Rectal smooth muscle tissue (tissue), 1 donor: ENCODE data around the gene DNAJA2.
"Not testable (repeated sequence)": the region's sequence is repeated elsewhere in the genome, so short reads cannot be mapped to it uniquely, and the experiment has no call there.

ENCODE experiments used
- H3K27ac ChIP-seq: one replicate; pipeline ENCODE4 v1.7.0; 2013; ENCODE audit warnings: low read depth, low read length, inconsistent platforms
- H3K27me3 ChIP-seq: one replicate; pipeline ENCODE4 v1.7.0; 2013; ENCODE audit warnings: low read length; ENCODE audit not compliant: control insufficient read depth, insufficient read depth
- H3K36me3 ChIP-seq: one replicate; pipeline ENCODE4 v1.7.0; 2013; ENCODE audit warnings: low read length; ENCODE audit not compliant: control insufficient read depth, insufficient read depth
- H3K4me1 ChIP-seq: one replicate; pipeline ENCODE4 v1.7.0; 2013; ENCODE audit warnings: low read length; ENCODE audit not compliant: control insufficient read depth, insufficient read depth
- H3K4me3 ChIP-seq: one replicate; pipeline ENCODE4 v1.7.0; 2013; ENCODE audit warnings: low read length
- H3K9ac ChIP-seq: one replicate; pipeline ENCODE4 v1.7.0; 2013; ENCODE audit warnings: low read length

Gene DNAJA2

DNA sequence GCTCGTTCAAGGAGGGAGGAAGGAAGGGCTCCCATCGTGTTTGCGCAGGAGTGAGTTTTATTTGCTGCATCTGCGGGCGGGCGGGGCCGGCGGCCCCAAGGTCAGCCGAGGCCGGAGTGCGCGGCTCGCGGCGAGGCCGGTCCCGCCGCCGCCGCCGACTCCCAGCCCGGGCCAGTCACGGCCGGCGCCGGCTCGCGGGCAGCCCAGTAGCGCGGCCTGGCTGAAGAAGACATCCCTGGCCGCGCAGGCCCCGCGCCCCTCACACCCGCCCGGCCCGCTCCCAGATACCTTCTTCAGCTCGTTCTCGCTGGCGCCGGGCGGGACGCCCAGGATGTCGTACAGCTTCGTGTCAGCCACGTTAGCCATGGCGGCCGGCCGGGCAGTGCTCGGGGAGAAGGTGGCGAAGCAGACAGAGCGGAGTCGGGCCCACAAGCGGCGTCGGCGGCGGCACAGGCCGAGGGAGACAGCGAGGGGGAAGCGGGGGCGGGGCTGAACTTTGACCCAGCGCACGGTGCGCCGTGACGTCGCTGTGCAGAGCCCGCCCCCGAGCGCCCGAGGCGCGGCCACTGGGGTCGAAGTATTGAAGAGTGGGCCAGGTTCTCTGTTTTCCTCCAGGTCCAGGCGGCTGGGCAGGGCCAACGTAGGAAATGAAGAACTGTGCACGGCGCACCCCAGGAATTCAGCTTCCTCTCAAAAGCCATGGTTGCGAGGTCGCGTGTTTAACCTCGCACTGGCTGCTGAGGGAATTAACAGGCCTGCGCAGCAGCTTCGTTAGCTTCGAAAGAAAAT lies at the start of gene DNAJA2:
TSS of gene DNAJA2 (minus strand) at position 468 of the 789 bp plus-strand sequence. CDS start at position 366, 102 bp downstream.
- H3K27ac ChIP-seq, result peak within 1 kb of the TSS; percentile 98
- no peaks in the 10 kb centered on the region for H3K27me3 ChIP-seq
- H3K4me3 ChIP-seq, result peak within 1 kb of the TSS; percentile 88
- H3K36me3 ChIP-seq, result peaks cover 7% of the 10 kb centered on the region
- peak within 1 kb of the TSS; percentile 76 for H3K9ac ChIP-seq
- peaks cover 13% of the 10 kb centered on the region for H3K4me1 ChIP-seq

DNA sequence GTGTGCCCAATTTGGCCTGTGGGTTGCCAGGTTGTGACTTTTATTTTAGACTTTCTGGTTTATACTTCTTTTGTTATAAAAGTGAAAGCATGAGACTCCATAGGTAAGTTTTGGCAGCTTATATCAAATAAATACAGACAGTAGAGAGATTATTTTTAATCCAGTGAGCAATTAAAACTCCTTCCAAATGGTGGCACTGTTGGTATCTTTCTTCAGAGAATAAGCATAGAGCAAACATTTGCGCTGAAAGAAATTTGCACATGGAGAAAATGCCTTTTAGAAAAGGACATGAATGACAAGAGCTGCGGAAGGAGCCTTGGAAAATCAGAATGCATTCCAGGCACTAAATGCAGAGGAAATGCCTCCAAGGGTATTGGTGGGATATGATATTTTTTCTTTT lies 46.1 kb upstream of the DNAJA2 start:
- Histone ChIP-seq H3K36me3 (no peaks in the 10 kb centered on the region), H3K4me1 (no peaks in the 10 kb centered on the region), H3K27me3 (no peaks in the 10 kb centered on the region), H3K27ac (no peak overlapping the region), H3K4me3 (no peak overlapping the region), H3K9ac (no peak overlapping the region)

DNA sequence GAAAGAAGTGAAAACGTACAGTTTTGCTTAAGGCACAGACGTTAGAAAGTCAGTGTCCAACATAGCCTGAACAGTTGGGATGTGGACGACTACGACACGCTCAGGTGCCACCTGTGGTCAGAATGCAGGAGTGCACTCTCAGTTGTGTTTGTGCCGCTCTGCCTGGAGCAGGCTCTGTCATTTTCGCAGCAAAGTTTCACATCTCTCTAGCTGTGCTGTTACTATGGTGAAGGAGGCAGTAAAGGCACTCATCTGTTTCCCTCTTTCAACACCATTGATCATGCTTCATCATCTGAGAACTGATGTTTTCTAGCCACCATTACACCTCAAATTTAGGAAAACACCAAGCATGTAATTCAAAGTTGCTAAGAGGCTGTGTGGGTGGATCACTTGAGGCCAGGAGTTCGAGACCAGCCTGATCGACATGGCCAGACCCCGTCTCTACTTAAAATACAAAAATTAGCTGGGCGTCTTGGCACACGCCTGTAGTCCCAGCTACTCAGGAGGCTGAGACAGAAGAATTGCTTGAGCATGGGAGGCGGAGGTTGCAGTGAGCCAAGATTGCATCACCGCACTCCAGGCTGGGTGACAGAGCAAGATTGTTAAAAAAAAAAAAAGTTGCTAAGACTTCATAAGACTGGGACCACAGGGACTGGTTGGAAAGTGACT lies 44.9 kb upstream of the DNAJA2 start:
- no peaks in the 10 kb centered on the region for H3K36me3 ChIP-seq
- H3K27me3 ChIP-seq, result no peaks in the 10 kb centered on the region
- H3K9ac ChIP-seq, result no peak overlapping the region
- no peak overlapping the region for H3K4me3 ChIP-seq
- no peak overlapping the region for H3K27ac ChIP-seq
- no peaks in the 10 kb centered on the region for H3K4me1 ChIP-seq

DNA sequence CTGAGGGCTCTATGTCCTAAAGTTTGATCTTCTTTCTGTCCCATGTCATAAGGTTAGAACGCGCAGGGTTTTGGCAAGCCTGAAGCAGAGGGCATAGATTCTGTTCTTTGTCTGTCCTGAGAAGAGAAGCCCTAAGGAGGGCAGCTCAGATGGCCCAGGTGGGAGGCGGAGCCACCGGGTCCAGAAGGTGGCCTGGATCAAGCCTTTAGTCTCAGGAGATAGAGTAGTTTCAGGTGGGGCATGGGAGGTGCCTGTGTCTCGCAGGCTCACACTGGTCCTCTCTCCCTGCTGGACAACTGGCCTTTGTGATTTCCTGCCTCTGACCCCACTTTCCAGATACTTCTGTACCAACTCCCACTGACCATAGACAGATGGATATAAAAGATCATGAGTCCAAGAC lies 44.2 kb upstream of the DNAJA2 start:
- H3K36me3 ChIP-seq, result no peaks in the 10 kb centered on the region
- H3K4me3 ChIP-seq, result no peak overlapping the region
- no peak overlapping the region for H3K27ac ChIP-seq
- H3K27me3 ChIP-seq, result no peaks in the 10 kb centered on the region
- no peaks in the 10 kb centered on the region for H3K4me1 ChIP-seq
- H3K9ac ChIP-seq, result no peak overlapping the region

DNA sequence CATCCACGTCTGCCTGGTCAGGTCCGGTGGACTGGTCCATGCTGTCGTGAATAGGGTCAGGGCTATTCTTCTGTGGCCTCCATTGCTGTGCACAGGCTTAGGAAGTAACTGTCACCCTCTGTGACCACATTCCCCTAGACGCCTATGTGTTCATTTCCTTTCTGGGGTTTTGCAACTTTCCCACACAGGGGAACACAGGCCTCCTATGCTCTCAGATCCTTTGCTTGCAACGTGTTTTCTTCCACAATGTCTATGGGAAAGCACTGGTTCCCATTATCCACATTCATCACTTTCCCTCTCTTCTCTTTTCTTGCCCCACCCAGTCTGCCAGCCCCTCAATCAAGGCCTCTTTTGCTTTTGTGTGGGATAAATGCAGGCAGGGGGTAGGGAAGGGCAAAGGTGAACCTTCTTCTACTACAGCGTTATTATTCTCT lies 43.2 kb upstream of the DNAJA2 start:
- no peak overlapping the region for H3K4me3 ChIP-seq
- no peaks in the 10 kb centered on the region for H3K36me3 ChIP-seq
- no peaks in the 10 kb centered on the region for H3K4me1 ChIP-seq
- H3K27me3 ChIP-seq, result no peaks in the 10 kb centered on the region
- H3K27ac ChIP-seq, result no peak overlapping the region
- no peak overlapping the region for H3K9ac ChIP-seq

DNA sequence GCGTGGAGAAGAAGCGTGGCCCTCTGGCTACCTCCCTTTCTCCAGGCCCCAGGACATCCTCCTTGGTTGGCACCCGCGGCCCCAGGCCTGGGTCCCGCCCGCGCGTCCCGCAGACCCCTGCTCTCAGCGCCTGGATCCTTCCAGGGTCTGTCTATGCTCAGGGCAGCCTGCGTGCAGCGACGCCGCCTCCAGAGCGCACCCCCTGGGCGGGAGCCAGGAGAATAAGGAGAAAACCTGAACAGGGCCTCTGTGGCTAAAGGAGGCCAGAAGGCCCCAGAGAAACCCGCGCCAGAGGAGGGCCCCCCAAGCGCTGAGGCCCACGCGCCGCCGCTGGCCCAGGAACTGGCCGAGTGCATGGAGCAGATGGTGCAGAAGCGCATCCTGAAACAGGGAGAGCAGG lies 40.4 kb upstream of the DNAJA2 start:
- no peak overlapping the region for H3K9ac ChIP-seq
- no peaks in the 10 kb centered on the region for H3K4me1 ChIP-seq
- no peaks in the 10 kb centered on the region for H3K27me3 ChIP-seq
- H3K4me3 ChIP-seq, result no peak overlapping the region
- H3K27ac ChIP-seq, result no peak overlapping the region
- no peaks in the 10 kb centered on the region for H3K36me3 ChIP-seq

DNA sequence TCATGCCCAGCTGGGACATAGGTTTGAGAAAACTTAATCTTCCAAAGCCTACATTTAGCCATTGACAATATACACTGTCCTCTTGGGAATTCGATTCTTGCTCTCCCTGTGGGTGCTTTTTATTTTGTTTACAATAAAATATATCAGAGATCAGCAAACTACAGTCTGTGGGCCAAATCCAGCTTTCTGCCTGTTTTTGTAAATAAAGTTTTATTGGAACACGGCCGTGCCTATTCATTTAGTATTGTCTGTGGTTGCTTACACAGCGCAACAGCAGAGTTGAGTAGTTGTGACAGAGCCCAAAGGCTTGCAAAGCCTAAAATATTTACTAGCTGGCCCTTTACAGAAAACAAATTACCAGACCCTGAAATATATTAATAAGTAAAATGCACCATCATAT lies 39.7 kb upstream of the DNAJA2 start:
- no peak overlapping the region for H3K4me3 ChIP-seq
- no peaks in the 10 kb centered on the region for H3K4me1 ChIP-seq
- no peaks in the 10 kb centered on the region for H3K27me3 ChIP-seq
- H3K9ac ChIP-seq, result no peak overlapping the region
- H3K27ac ChIP-seq, result no peak overlapping the region
- H3K36me3 ChIP-seq, result no peaks in the 10 kb centered on the region

DNA sequence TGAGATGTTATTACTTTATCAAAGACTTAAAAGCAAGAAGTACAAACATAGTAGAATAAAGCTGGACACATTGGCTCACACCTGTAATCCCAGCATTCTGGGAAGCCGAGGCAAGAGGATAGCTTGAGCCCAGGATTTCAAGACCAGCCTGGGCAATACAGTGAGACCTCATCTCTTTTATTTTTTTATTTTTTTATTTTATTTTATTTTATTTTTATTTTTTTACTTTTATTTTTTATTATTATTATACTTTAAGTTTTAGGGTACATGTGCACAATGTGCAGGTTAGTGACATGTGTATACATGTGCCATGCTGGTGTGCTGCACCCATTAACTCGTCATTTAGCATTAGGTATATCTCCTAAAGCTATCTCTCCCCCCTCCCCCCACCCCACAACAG lies 37.3 kb upstream of the DNAJA2 start:
- H3K4me3 ChIP-seq, H3K9ac ChIP-seq, H3K36me3 ChIP-seq, H3K27ac ChIP-seq, H3K27me3 ChIP-seq, H3K4me1 ChIP-seq: not testable (repeated sequence)

DNA sequence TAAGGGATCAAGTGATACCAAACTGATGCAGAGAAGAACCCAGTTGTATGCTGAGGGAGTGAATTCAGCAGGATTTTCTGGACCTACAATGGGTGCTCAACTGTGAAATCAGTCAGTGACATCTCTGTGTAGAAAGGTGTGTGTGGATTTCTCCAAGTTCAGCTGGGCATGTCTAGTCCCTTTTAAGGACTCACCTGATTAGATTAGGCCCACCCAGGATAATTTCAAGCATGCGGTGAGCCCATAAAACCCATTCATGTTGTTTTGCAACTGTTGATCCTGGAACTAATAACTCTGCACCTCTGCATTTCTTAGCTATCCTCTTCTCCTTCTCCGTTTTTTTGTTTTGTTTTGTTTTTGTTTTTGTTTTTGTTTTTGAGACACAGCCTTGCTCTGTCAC lies 35.1 kb upstream of the DNAJA2 start:
- H3K4me3 ChIP-seq, result no peak overlapping the region
- H3K4me1 ChIP-seq, result no peaks in the 10 kb centered on the region
- H3K27me3 ChIP-seq, result no peaks in the 10 kb centered on the region
- no peaks in the 10 kb centered on the region for H3K36me3 ChIP-seq
- no peak overlapping the region for H3K9ac ChIP-seq
- H3K27ac ChIP-seq, result no peak overlapping the region

DNA sequence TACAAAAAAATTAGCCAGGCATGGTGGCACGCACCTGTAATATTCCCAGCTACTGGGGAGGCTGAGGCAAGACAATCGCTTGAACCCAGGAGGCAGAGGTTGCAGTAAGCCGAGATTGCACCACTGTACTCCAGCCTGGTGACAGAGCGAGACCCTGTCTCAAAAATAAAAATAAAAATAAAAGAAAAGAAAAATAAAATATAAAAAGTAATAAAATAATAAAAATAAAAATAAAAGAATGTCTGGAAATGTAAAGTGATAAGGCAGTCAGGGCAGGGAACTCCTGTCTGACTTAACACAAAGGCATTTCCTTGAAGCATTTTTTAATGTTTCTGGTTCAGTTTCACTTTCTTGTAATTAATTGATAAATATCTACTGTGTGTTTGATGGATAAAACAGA lies 34.7 kb upstream of the DNAJA2 start:
- no peaks in the 10 kb centered on the region for H3K36me3 ChIP-seq
- H3K4me1 ChIP-seq, result no peaks in the 10 kb centered on the region
- no peak overlapping the region for H3K9ac ChIP-seq
- no peak overlapping the region for H3K27ac ChIP-seq
- no peak overlapping the region for H3K4me3 ChIP-seq
- H3K27me3 ChIP-seq, result no peaks in the 10 kb centered on the region

DNA sequence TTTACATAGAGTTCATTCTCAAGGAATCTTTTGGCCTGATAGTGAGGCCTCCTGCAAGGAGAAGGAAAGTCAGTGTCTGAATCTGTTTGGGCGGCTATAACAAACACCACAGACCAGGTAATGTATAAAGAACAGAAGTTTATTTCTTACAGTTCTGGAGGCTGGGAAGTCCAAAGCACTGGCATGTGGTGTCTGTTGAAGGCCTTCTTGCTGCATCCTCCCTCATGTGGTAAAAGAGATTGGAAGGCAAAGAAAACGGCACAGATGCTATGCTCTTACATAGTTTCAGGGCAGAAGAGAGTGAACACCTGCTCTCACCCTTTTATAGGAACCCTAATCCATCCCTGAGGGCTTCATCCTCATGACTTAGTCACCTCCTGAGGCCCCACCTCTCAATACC lies 31.2 kb upstream of the DNAJA2 start:
- no peak overlapping the region for H3K27ac ChIP-seq
- no peaks in the 10 kb centered on the region for H3K4me1 ChIP-seq
- no peaks in the 10 kb centered on the region for H3K27me3 ChIP-seq

DNA sequence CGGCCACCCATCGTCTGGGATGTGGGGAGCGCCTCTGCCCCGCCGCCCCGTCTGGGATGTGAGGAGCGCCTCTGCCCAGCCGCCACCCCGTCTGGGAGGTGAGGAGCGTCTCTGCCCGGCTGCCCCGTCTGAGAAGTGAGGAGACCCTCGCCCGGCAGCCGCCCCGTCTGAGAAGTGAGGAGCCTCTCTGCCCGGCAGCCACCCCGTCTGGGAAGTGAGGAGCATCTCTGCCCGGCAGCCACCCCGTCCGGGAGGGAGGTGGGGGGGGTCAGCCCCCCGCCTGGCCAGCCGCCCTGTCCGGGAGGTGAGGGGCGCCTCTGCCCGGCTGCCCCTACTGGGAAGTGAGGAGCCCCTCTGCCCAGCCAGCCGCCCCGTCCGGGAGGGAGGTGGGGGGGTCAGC lies 26.6 kb upstream of the DNAJA2 start:
- not testable (repeated sequence) for H3K36me3 ChIP-seq, H3K9ac ChIP-seq, H3K27ac ChIP-seq, H3K4me1 ChIP-seq, H3K27me3 ChIP-seq, H3K4me3 ChIP-seq

More for the DNA sequence above, 31.2 kb upstream of the DNAJA2 start:
- Histone ChIP-seq H3K4me3 (no peak overlapping the region), H3K9ac (no peak overlapping the region), H3K36me3 (no peaks in the 10 kb centered on the region)

DNA sequence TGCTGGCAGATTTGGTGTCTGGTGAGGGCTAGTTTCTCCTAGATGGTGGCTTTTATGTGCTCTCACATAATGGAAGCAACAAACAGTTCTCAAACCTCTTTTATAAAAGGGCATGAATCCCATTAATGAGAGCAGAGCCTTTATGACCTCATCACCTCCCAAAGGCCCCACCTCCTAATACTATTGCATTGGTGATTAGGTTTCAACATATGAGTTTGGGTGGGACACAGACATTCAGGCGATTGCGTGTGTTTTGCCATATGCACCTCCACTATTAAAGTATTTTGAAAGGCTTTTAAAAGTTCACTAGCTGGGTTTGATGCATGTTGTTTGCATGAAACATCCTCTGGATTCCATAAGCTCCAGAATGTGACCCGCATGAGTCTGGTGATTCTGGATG lies 24.4 kb upstream of the DNAJA2 start:
- Histone ChIP-seq H3K27ac (no peak overlapping the region), H3K27me3 (no peaks in the 10 kb centered on the region), H3K4me3 (no peak overlapping the region), H3K4me1 (no peaks in the 10 kb centered on the region), H3K9ac (no peak overlapping the region), H3K36me3 (no peaks in the 10 kb centered on the region)
